NCI-H446 (cell line): ENCODE results near the gene C17orf67.

Experiments used
- DNase-seq, 2 experiments: peaks; one replicate each; lab custom pipeline; 2025; lab: John Stamatoyannopoulos, UW

The C17orf67 gene, protein sequence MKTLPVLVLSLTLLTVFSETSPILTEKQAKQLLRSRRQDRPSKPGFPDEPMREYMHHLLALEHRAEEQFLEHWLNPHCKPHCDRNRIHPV

DNA sequence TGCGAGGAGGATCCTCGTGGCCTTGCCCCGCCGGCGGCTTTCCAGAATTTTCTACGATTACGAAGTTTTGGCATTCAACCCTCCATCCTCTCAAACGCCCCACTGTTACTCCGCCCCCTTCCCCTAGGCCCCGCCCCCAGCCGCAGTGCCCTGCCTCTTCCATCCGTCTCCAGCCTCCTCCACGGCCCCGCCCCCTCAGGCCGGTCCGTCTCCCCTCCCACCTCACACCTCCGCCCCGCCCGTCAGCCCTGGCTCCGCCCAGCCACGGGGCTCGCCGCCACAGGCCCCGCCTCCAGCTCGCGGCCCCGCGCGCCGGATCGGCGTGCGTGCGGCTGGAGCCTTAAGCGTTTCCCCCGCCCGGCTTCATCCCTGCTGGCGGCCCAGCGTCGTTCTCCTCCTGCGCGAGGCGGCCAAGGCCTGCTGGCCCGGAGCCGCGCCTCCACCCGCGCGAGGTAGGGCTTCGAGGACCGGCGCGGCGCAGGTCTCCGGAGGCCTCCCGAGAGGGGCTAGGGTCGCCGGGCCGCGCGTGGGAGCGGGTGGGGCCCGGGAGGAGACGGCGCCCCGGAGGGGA, at the start of gene C17orf67, which contains the start of gene DGKE:
TSS of gene C17orf67 (minus strand) at position 112 of the 571 bp plus-strand sequence. CDS start 18,110 bp downstream, outside the sequence.
TSS of gene DGKE (plus strand) at position 343 of the 571 bp plus-strand sequence. CDS start 645 bp downstream, outside the sequence.
- peak; percentile 93 to 96 for DNase-seq

GRCh38 chr17:56881685-56882295, 48.1 kb upstream of the C17orf67 start:
- DNase-seq = no peak

- no peak for DNase-seq
Measured at GRCh38 chr17:56880571-56880970, 46.9 kb upstream of the C17orf67 start.

DNA sequence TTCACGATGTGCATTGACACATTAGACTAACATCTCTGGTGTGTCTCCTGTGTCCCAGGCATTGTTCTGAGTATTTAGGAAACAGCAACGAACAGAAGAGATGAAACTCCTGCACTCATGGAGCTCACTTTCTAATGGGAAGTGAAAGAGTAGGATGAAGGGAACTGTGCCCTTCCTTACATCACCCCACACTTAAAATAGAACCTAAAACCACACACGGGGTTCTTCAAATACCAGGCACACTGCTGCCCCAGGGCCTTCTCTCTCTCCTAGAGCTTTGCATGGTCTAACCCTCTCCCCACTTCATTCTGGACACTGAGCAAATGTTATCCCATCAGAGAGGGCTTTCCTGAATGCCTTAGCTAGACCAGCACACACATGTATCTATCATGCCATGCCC, 46.4 kb upstream of the C17orf67 start:
- DNase-seq = no peak

DNA sequence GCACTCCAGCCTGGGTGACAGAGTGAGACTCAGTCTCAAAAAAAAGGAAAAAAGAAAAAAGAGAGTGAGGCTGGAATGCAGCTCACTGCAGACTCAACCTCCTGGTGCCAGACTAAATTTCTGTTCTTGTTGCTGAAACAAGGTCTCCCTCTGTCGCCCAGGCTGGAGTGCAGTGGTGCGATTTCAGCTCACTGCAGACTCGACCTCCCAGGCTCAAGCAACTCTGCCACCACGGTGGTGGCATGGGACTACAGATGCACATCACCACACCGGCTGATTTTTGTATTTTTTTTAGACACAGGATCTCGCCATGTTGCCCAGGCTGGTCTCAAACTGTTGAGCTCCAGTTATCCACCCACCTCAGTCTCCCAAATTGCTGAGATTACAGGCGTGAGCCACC, 45.6 kb upstream of the C17orf67 start:
- DNase-seq = no peak

- no peak for DNase-seq
Measured at GRCh38 chr17:56876766-56877179, 43.1 kb upstream of the C17orf67 start.

GRCh38 chr17:56870081-56870651, 36.4 kb upstream of the C17orf67 start:
- DNase-seq = no peak

DNA sequence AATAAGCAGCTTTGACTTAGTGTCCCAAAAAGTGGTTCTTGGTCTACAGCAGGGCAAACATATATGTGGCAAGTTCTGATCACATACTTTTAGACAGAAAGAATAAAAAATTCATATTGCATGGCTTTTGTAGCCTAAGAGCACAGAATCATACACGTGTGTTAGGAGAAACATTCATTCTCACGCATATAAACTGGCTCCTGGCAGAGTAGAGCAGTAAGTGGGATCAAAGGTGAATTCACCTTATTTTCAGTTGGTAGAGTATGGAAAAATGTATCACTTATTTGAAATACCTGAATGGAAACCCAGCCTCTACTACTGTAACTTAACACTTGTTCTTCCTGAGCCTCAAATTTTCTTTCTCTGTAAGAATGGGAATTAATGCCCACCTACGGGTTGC, 35.0 kb upstream of the C17orf67 start:
- DNase-seq = no peak

DNA sequence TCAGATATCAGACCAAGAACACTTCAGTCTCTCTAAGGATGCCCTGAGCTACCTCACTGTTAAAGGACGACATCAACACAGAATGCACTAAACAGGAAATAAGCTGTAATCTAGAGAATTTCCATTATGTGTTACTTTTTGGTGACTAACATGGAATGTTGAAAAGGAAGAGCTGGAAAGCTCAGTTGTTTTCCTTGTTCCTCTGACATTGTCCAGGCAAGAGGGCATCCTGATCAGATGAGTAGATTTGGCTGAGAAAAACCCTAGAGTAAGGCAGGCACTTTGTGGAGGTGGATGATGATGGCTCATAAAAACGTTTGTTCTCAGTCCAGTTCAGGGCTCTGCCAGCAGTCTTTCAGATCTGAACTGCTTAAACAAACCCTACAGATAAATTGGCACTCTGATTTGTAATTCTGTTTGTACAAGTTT, 34.2 kb upstream of the C17orf67 start:
- no peak for DNase-seq

DNA sequence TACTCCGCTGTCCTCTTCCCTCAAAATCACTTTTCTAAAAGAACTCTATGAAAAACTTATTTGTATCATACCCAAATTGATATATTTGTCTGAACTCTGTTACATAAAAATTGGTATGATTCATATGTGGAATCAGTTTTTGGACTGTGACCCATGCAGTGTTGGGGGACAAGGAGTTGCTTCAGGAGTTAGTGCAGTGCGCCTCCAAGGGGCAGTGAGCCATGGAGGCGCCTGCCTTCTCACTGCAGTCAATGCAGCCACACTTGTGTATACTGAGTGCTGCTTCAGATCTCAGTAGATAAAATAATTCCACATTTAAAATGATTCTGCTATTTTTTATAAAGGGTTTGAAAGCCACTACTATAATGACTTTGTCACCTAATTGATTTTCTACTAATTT, 32.8 kb upstream of the C17orf67 start:
- DNase-seq = no peak

DNA sequence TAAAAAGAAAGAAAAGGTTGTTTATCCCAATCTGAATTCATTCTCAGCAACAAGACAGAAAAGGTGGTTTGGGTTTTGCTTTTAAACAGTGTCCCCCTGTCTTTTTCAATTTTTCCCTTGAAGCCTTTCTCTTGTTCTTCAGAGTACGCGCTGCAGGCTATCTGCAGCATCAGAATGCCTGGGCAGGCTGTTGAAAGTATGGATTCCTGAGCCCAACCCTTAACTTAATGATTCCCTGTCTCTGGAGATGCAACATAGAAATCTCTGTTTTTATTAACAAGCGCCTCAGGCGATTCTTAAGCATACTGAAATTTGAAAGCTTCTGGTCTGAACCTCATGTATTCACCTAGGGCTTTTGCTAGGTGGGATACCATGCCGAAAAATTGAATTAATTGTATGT, 32.4 kb upstream of the C17orf67 start:
- no peak for DNase-seq

GRCh38 chr17:56863974-56864373, 30.3 kb upstream of the C17orf67 start:
- DNase-seq = no peak

- DNase-seq = no peak
Measured at GRCh38 chr17:56861899-56862298, 28.2 kb upstream of the C17orf67 start.

DNA sequence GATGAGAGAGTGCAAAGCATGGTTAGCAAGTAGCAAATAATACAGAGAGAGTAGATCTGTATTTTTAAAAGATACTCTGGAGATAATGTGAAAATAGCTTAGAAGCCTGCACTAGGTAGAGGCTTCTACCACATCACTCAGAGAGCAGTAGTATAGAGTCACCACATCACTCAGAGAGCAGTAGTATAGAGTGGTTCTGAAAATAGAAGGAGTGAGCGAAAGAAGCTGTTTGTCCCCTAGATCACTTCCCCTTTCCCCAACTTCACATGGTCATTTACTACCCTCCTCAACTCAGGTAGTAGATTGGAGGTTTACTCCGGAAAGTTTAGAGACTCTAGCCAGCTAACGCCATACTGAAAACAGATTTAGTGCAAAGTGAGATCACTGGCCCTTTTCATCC, 17.3 kb upstream of the C17orf67 start:
- DNase-seq = no peak

GRCh38 chr17:56850591-56850990, 16.9 kb upstream of the C17orf67 start:
- DNase-seq = no peak

DNA sequence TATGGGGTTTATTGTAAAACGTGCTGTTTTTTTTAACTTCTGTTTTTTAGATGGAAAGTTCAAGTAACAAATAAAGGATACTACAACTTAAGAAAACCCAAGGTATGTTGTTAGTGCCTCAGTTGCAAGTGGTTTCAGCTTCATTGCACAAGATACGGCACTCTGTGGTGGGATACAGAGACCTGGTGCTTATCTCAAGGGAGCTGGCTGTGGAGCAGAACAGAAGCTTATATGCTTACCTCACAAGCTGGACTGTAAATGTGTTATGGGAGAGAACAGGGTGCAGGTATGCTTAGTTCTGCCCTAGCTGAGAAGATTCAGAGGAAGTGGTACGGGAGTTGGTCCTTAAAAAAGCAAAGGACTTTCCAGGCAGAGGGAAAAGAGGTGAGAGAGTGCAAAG, 15.4 kb upstream of the C17orf67 start:
- DNase-seq = no peak

DNA sequence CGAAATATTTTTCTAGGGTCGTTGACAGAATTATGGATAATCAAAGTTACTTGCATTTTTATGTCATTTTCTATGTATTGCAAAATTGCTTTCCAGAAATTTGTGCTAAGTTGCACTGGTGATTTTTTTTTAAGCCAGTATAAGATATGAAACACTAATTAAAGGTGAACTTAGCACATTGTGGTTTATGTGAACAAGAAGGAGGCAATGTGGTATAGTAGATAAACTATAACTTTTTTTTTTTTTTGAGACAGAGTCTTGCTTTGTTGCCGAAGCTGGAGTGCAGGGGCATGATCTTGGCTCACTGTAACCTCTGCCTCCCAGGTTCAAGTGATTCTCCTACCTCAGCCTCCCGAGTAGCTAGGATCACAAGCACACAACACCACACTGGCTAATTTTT, 13.4 kb upstream of the C17orf67 start:
- no peak for DNase-seq

GRCh38 chr17:56845934-56846333, 12.2 kb upstream of the C17orf67 start:
- no peak for DNase-seq

GRCh38 chr17:56842577-56842976, 8.9 kb upstream of the C17orf67 start:
- DNase-seq = no peak

DNA sequence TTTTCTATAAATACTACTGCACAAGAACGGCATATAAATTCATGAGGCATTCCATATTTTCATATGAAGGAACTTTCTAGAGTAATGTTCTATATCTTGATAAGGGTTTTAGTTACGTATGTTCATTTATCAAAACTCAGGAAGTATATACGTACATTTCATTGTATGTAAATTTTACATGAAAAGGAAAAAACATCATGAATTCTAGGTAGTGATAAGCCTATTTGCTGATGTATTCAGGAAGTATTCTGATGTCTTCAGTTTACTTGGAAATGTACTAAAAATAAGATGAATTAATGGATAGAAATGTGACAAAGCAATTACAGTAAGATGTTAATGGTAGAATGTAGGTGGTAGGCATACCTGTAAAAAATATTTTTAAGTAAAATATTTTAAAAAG, 5.0 kb upstream of the C17orf67 start:
- no peak for DNase-seq

DNA sequence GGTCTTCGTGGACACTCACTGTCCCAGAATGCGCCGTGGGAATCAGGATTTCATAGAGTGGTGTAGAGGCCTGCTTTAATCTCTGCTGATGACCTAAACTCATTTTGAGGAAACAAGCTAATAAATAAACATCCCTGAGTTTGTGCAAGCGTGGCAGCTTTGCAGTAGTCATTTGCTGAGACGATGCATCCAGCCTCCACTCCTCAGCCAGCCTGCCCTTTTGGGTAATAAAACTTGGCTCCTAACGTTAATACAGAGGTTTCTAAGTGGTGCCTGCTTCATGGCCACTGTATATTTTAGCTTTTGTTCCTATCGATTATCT, 1.5 kb upstream of the C17orf67 start:
- DNase-seq = no peak

DNA sequence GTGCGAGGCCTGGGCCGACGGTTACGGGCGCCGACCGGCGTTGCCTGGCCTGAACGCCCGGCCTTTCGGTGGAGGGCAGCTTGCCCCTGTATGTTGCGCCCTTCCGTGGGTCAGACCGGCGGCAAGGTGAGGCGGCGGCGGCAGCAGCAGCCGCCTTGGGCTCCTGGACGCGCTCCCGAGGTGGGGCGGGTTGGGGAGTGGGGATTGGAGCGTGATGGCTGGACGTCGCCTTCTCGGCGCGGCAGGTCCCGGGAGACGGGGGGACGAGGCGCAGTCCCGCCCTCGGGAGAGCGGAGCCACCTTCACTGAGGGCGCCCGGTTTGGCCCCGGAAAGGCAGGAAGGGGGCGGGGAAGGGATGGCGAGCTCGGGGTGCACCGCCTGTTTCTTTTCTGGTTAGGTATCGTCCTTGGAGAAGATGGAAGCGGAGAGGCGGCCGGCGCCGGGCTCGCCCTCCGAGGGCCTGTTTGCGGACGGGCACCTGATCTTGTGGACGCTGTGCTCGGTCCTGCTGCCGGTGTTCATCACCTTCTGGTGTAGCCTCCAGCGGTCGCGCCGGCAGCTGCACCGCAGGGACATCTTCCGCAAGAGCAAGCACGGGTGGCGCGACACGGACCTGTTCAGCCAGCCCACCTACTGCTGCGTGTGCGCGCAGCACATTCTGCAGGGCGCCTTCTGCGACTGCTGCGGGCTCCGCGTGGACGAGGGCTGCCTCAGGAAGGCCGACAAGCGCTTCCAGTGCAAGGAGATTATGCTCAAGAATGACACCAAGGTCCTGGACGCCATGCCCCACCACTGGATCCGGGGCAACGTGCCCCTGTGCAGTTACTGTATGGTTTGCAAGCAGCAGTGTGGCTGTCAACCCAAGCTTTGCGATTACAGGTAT, 902 bp upstream of the C17orf67 start:
- peak in 1 of 2 experiments; percentile 30 for DNase-seq
